Measurements from ENCODE around the gene LBHD1.

The LBHD1 gene

GRCh38 chr11:62614275-62614674 is 57.8 kb downstream of the LBHD1 start:
- no peak overlapping the region for H3K4me3 ChIP-seq (ENCODE audit: low read depth, low read length)
- no peak for DNase-seq (ENCODE audit: low read depth)
- TF ChIP-seq CTCF (IDR thresholded peaks at IDR 0.05; ENCODE audit: insufficient read depth, low read depth, low read length, missing control alignments) = no peak

- DNase-seq (ENCODE audit: low read depth) = no peak
- H3K4me3 ChIP-seq (ENCODE audit: low read depth, low read length) = no peak overlapping the region; the same call in 1 of the 2 replicates
- TF ChIP-seq CTCF (IDR thresholded peaks at IDR 0.05; ENCODE audit: insufficient read depth, low read depth, low read length, missing control alignments) = no peak
Observed at GRCh38 chr11:62613291-62613778, 58.7 kb downstream of the LBHD1 start.

All from GM12865 (cell line).